ENCODE data around the gene WNT3.

GRCh38 chr17:46847204-46848191 is 29.0 kb upstream of the WNT3 start:
- no peak for TF ChIP-seq CTCF (IDR thresholded peaks at IDR 0.05 in 8 of 11, conservative IDR thresholded peaks at IDR 0.05 in 3 of 11)
- no peak for TF ChIP-seq POLR2AphosphoS5 (IDR thresholded peaks at IDR 0.05)
- no peak for TF ChIP-seq POLR2A (IDR thresholded peaks at IDR 0.05)

Data from spleen (tissue), 7 donors.